ENCODE data around the gene SDK2.

DNA sequence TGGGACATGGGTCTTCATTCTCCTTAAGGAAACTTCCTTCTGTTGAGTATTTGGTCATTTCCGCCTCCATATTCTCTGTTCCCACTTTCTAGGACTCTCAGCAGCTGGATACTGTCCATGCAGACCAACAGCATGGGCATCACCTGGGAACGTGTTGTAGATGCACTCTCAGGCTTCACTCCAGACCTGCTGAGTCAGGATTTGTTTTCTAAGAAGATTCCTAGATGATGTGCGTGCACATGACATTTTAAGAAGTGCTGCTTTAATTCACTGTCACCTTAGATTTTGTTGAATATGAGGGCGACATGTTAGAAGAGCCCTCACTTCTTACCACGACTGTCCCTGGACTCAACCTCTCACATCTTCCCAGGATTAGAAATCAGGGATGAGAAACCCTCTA is 10.0 kb upstream of the SDK2 start:
- TF ChIP-seq LEF1 (IDR thresholded peaks at IDR 0.05; ENCODE audit: borderline replicate concordance): no peak
- no peak for TF ChIP-seq FOXM1 (IDR thresholded peaks at IDR 0.05; ENCODE audit: borderline replicate concordance)
- TF ChIP-seq FOXK2 (IDR thresholded peaks at IDR 0.05): no peak
